Activated T-cell treated with anti-CD3 and anti-CD28 coated beads, Interleukin-2, amount 50 U/mL, for 24 hours (primary cell): ENCODE data around the gene SPATA31C2.
A peak's percentile ranks its signal among the peaks of the same experiment; 100 is the strongest.
"Not testable (repeated sequence)": the region's sequence is repeated elsewhere in the genome, so short reads cannot be mapped to it uniquely, and the experiment has no call there.

ENCODE experiments used
- DNase-seq: peaks from one replicate; pipeline ENCODE4 v3.0.0-alpha.2; 2020
- H3K27ac Mint-ChIP-seq: 2 replicates; pipeline ENCODE4 v1.8.0; 2020; ENCODE audit warnings: mild to moderate bottlenecking, mixed read lengths
- H3K27me3 Mint-ChIP-seq: 2 replicates; pipeline ENCODE4 v1.8.0; 2020; ENCODE audit warnings: mixed read lengths
- H3K36me3 Mint-ChIP-seq: 2 replicates; pipeline ENCODE4 v1.8.0; 2020; ENCODE audit warnings: low read depth, mixed read lengths
- H3K4me1 Mint-ChIP-seq: 2 replicates; pipeline ENCODE4 v1.8.0; 2020; ENCODE audit warnings: low read depth, mixed read lengths
- H3K4me3 Mint-ChIP-seq: 2 replicates; pipeline ENCODE4 v1.8.0; 2020; ENCODE audit warnings: mild to moderate bottlenecking, moderate library complexity, mixed read lengths
- H3K9me3 Mint-ChIP-seq: 2 replicates; pipeline ENCODE4 v1.8.0; 2020; ENCODE audit warnings: mixed read lengths

SPATA31C2 gene

GRCh38 chr9:88166660-88167059 lies 28.4 kb upstream of the SPATA31C2 start:
- no peaks in the 10 kb centered on the region for H3K9me3 Mint-ChIP-seq
- no peak overlapping the region for H3K4me3 Mint-ChIP-seq
- H3K4me1 Mint-ChIP-seq: no peaks in the 10 kb centered on the region
- no peaks in the 10 kb centered on the region for H3K36me3 Mint-ChIP-seq
- DNase-seq: no peak
- H3K27me3 Mint-ChIP-seq: peaks cover 26% of the 10 kb centered on the region
- H3K27ac Mint-ChIP-seq: no peak overlapping the region

GRCh38 chr9:88164850-88165249 lies 26.6 kb upstream of the SPATA31C2 start:
- H3K4me3 Mint-ChIP-seq: no peak overlapping the region
- no peaks in the 10 kb centered on the region for H3K9me3 Mint-ChIP-seq
- no peaks in the 10 kb centered on the region for H3K36me3 Mint-ChIP-seq
- H3K4me1 Mint-ChIP-seq: no peaks in the 10 kb centered on the region
- no peak overlapping the region for H3K27ac Mint-ChIP-seq
- peaks cover 42% of the 10 kb centered on the region for H3K27me3 Mint-ChIP-seq
- no peak for DNase-seq

GRCh38 chr9:88161144-88161543 lies 22.9 kb upstream of the SPATA31C2 start:
- DNase-seq: no peak
- peaks cover 50% of the 10 kb centered on the region for H3K27me3 Mint-ChIP-seq
- H3K36me3 Mint-ChIP-seq: no peaks in the 10 kb centered on the region
- H3K27ac Mint-ChIP-seq: no peak overlapping the region
- H3K4me3 Mint-ChIP-seq: no peak overlapping the region
- H3K4me1 Mint-ChIP-seq: no peaks in the 10 kb centered on the region
- no peaks in the 10 kb centered on the region for H3K9me3 Mint-ChIP-seq

GRCh38 chr9:88143957-88144625 lies 5.8 kb upstream of the SPATA31C2 start:
- Mint-ChIP-seq H3K27ac (no peak overlapping the region), H3K36me3 (no peaks in the 10 kb centered on the region), H3K4me3 (no peak overlapping the region), H3K27me3 (peaks cover 58% of the 10 kb centered on the region), H3K9me3 (no peaks in the 10 kb centered on the region), H3K4me1 (peaks cover 2% of the 10 kb centered on the region)
- no peak for DNase-seq

GRCh38 chr9:88143179-88143578 lies 4.9 kb upstream of the SPATA31C2 start:
- no peak overlapping the region for H3K4me3 Mint-ChIP-seq
- H3K27ac Mint-ChIP-seq: no peak overlapping the region
- no peaks in the 10 kb centered on the region for H3K9me3 Mint-ChIP-seq
- no peaks in the 10 kb centered on the region for H3K36me3 Mint-ChIP-seq
- no peak for DNase-seq
- H3K4me1 Mint-ChIP-seq: peaks cover 2% of the 10 kb centered on the region
- H3K27me3 Mint-ChIP-seq: peaks cover 51% of the 10 kb centered on the region

- H3K4me1 Mint-ChIP-seq, H3K36me3 Mint-ChIP-seq, H3K9me3 Mint-ChIP-seq, H3K4me3 Mint-ChIP-seq, H3K27me3 Mint-ChIP-seq, DNase-seq: not testable (repeated sequence)
- peak overlapping the region; percentile 64 for H3K27ac Mint-ChIP-seq
Measured at GRCh38 chr9:88133552-88133951, 4.7 kb downstream of the SPATA31C2 start.

GRCh38 chr9:88129556-88129955 lies 8.7 kb downstream of the SPATA31C2 start:
- H3K36me3 Mint-ChIP-seq, H3K27ac Mint-ChIP-seq, H3K9me3 Mint-ChIP-seq, H3K27me3 Mint-ChIP-seq, DNase-seq, H3K4me1 Mint-ChIP-seq, H3K4me3 Mint-ChIP-seq: not testable (repeated sequence)

- not testable (repeated sequence) for H3K4me3 Mint-ChIP-seq, H3K4me1 Mint-ChIP-seq, H3K27ac Mint-ChIP-seq, H3K27me3 Mint-ChIP-seq, H3K36me3 Mint-ChIP-seq, H3K9me3 Mint-ChIP-seq, DNase-seq
Measured at GRCh38 chr9:88127700-88128300, 10.5 kb downstream of the SPATA31C2 start.

- H3K36me3 Mint-ChIP-seq, H3K9me3 Mint-ChIP-seq, H3K4me3 Mint-ChIP-seq, H3K27me3 Mint-ChIP-seq, DNase-seq, H3K4me1 Mint-ChIP-seq, H3K27ac Mint-ChIP-seq: not testable (repeated sequence)
Measured at GRCh38 chr9:88123413-88123812, 14.9 kb downstream of the SPATA31C2 start.

GRCh38 chr9:88118121-88118520 lies 20.2 kb downstream of the SPATA31C2 start:
- not testable (repeated sequence) for H3K9me3 Mint-ChIP-seq, H3K27me3 Mint-ChIP-seq, H3K4me1 Mint-ChIP-seq, H3K27ac Mint-ChIP-seq, H3K4me3 Mint-ChIP-seq, DNase-seq, H3K36me3 Mint-ChIP-seq

- not testable (repeated sequence) for DNase-seq, H3K36me3 Mint-ChIP-seq, H3K4me3 Mint-ChIP-seq, H3K27me3 Mint-ChIP-seq, H3K4me1 Mint-ChIP-seq, H3K27ac Mint-ChIP-seq, H3K9me3 Mint-ChIP-seq
Measured at GRCh38 chr9:88114968-88115612, 23.2 kb downstream of the SPATA31C2 start.

GRCh38 chr9:88114283-88114967 lies 23.9 kb downstream of the SPATA31C2 start:
- H3K27ac Mint-ChIP-seq, DNase-seq, H3K9me3 Mint-ChIP-seq, H3K36me3 Mint-ChIP-seq, H3K27me3 Mint-ChIP-seq, H3K4me3 Mint-ChIP-seq, H3K4me1 Mint-ChIP-seq: not testable (repeated sequence)

- not testable (repeated sequence) for H3K27ac Mint-ChIP-seq, DNase-seq, H3K36me3 Mint-ChIP-seq, H3K4me1 Mint-ChIP-seq, H3K4me3 Mint-ChIP-seq, H3K9me3 Mint-ChIP-seq
- peaks cover 11% of the 10 kb centered on the region for H3K27me3 Mint-ChIP-seq
Measured at GRCh38 chr9:88113156-88114130, 24.8 kb downstream of the SPATA31C2 start.

- peaks cover 5% of the 10 kb centered on the region for H3K4me1 Mint-ChIP-seq
- no peaks in the 10 kb centered on the region for H3K36me3 Mint-ChIP-seq
- no peaks in the 10 kb centered on the region for H3K9me3 Mint-ChIP-seq
- no peak overlapping the region for H3K4me3 Mint-ChIP-seq
- DNase-seq: no peak
- no peak overlapping the region for H3K27ac Mint-ChIP-seq
- peaks cover 32% of the 10 kb centered on the region for H3K27me3 Mint-ChIP-seq
Measured at GRCh38 chr9:88110026-88110425, 28.2 kb downstream of the SPATA31C2 start.
